HepG2 (cell line): ENCODE data around the gene TRIM54. TPM values are rescaled to one million over a fixed set of nuclear protein-coding genes. Genes with fewer than 3 reads are reported as not detected.
A peak's percentile ranks its signal among the peaks of the same experiment; 100 is the strongest.

Experiments
- BRCA1 ChIP-seq: sonication (generic); formaldehyde crosslinking; IDR thresholded peaks from 2 replicates; pipeline ENCODE4 v1.4.0; 2020; ENCODE audit warnings: missing genetic modification reagents
- ETV6 ChIP-seq: sonication (generic); formaldehyde crosslinking; conservative IDR thresholded peaks from 2 replicates; pipeline ENCODE4 v1.4.0; 2020; ENCODE audit warnings: missing genetic modification reagents
- FLYWCH1 ChIP-seq: sonication (generic); formaldehyde crosslinking; IDR thresholded peaks from 2 replicates; pipeline ENCODE4 v1.8.1; 2023; ENCODE audit warnings: mild to moderate bottlenecking, missing genetic modification reagents
- JUNB ChIP-seq: sonication (generic); formaldehyde crosslinking; IDR thresholded peaks from 2 replicates; pipeline ENCODE4 v1.8.0; 2022; ENCODE audit warnings: missing genetic modification reagents, mild to moderate bottlenecking, borderline replicate concordance
- KLF15 ChIP-seq: sonication (generic); formaldehyde crosslinking; IDR thresholded peaks from 2 replicates; pipeline ENCODE4 v1.8.1; 2023; ENCODE audit warnings: borderline replicate concordance, mild to moderate bottlenecking, inconsistent platforms, missing genetic modification reagents, mixed read lengths
- NFE2 ChIP-seq: sonication (generic); formaldehyde crosslinking; IDR thresholded peaks from 2 replicates; pipeline ENCODE4 v1.4.0; 2020; ENCODE audit warnings: missing genetic modification reagents
- RXRB ChIP-seq: IDR thresholded peaks from 2 replicates; pipeline ENCODE4 v1.6.1; 2016; ENCODE audit warnings: borderline replicate concordance, missing genetic modification reagents, missing compliant biosample characterization
- SIN3A ChIP-seq: IDR thresholded peaks from 2 replicates; pipeline ENCODE4 v1.6.1; 2011; ENCODE audit warnings: low read depth, mild to moderate bottlenecking, control low read depth, low read length, borderline replicate concordance
- TBX3 ChIP-seq: fragments of 450-650 bp; IDR thresholded peaks from 2 replicates; pipeline ENCODE4 v1.6.1; 2017; ENCODE audit warnings: antibody characterized with exemption, mild to moderate bottlenecking, inconsistent platforms, borderline replicate concordance
- TCF7L2 ChIP-seq: IDR thresholded peaks from 2 replicates; pipeline ENCODE4 v1.6.1; 2011; ENCODE audit warnings: mild to moderate bottlenecking, low read depth, low read length, moderate library complexity
- TEAD2 ChIP-seq: sonication (generic); formaldehyde crosslinking; IDR thresholded peaks from 2 replicates; pipeline ENCODE4 v1.9.0; 2021; ENCODE audit warnings: missing genetic modification reagents
- TMF1 ChIP-seq: sonication (generic); formaldehyde crosslinking; IDR thresholded peaks from 2 replicates; pipeline ENCODE4 v1.8.1; 2022; ENCODE audit warnings: low read depth, missing genetic modification reagents
- TSC22D2 ChIP-seq: sonication (generic); formaldehyde crosslinking; IDR thresholded peaks from 2 replicates; pipeline ENCODE4 v1.5.1; 2020; ENCODE audit warnings: missing genetic modification reagents, mild to moderate bottlenecking, borderline replicate concordance
- ZFP41 ChIP-seq: sonication (generic); formaldehyde crosslinking; IDR thresholded peaks from 2 replicates; pipeline ENCODE4 v1.4.0; 2020; ENCODE audit warnings: mild to moderate bottlenecking, missing genetic modification reagents, borderline replicate concordance
- ZNF264 ChIP-seq: sonication (generic); formaldehyde crosslinking; IDR thresholded peaks from 2 replicates; pipeline ENCODE4 v1.4.0; 2020; ENCODE audit warnings: missing genetic modification reagents
- ZNF572 ChIP-seq: sonication (generic); formaldehyde crosslinking; IDR thresholded peaks from 2 replicates; pipeline ENCODE4 v1.5.1; 2020; ENCODE audit warnings: mild to moderate bottlenecking, missing genetic modification reagents
- ZNF816 ChIP-seq: sonication (generic); formaldehyde crosslinking; IDR thresholded peaks from 2 replicates; pipeline ENCODE4 v1.8.0; 2022; ENCODE audit warnings: missing genetic modification reagents, mild to moderate bottlenecking, borderline replicate concordance
- ZNF878 ChIP-seq: sonication (generic); formaldehyde crosslinking; IDR thresholded peaks from 2 replicates; pipeline ENCODE4 v1.8.1; 2023; ENCODE audit warnings: mild to moderate bottlenecking, missing genetic modification reagents, moderate library complexity
- polyA plus RNA-seq, 8 experiments: library from polyadenylated mRNA; depleted of rRNA in 3 of 8; stranded (reverse) in 7 of 8; unstranded in 1 of 8; fragments of >200 nt; fragmentation: Illumina TruSeq in 4 of 8; extraction: Trizol in 4 of 8; gene quantifications; 2 replicates each; pipeline versions ENCODE4 v1.2.1 to v1.2.3, GENCODE V29; 2011 to 2016; ENCODE audit warnings: low read depth in 4 of 8, missing spikeins in 1 of 8, mixed read lengths in 1 of 8; ENCODE audit not compliant: insufficient read depth in 1 of 8
- total RNA-seq, 5 experiments: library from RNA; depleted of rRNA; stranded (reverse); fragments of >200 nt; fragmentation: Illumina TruSeq; extraction: Trizol; gene quantifications; 2 replicates each; pipeline ENCODE4 v1.2.3, GENCODE V29; 2016; ENCODE audit warnings: low read depth in 1 of 5
- TF ChIP-seq, protein P1 (sequence below): sonication (generic); formaldehyde crosslinking; IDR thresholded peaks from 2 replicates; pipeline ENCODE4 v1.5.1; 2020; ENCODE audit warnings: mild to moderate bottlenecking, missing genetic modification reagents, borderline replicate concordance
- TF ChIP-seq, protein P2 (sequence below): sonication (generic); formaldehyde crosslinking; conservative IDR thresholded peaks from 2 replicates; pipeline ENCODE4 v1.4.0; 2020; ENCODE audit warnings: mild to moderate bottlenecking, missing genetic modification reagents, moderate library complexity
- TF ChIP-seq, protein P3 (sequence below): sonication (generic); formaldehyde crosslinking; IDR thresholded peaks from 2 replicates; pipeline ENCODE4 v1.5.0; 2020; ENCODE audit warnings: mild to moderate bottlenecking, missing genetic modification reagents
- TF ChIP-seq, protein P4 (sequence below): sonication (generic); formaldehyde crosslinking; IDR thresholded peaks from 2 replicates; pipeline ENCODE4 v1.8.0; 2022; ENCODE audit warnings: missing genetic modification reagents, low read depth, mild to moderate bottlenecking, borderline replicate concordance

The TRIM54 gene
- total and polyA plus RNA-seq, 2 of the 13 experiments (the other 11 are each of a cell fraction or from before 2014, with no cell fraction given), result 0.07 to 0.13 TPM

GRCh38 chr2:27322766-27323595, 40.8 kb downstream of the TRIM54 start, which contains the start of gene MPV17 (continued):
- TF ChIP-seq ZFP41 (CRISPR knock-in tag) (no peak), ZNF816 (0 out of 2 replicates have a peak, but pooled peaks have one; percentile 84), SIN3A (peak; percentile 64), TEAD2 (CRISPR knock-in tag) (no peak), FLYWCH1 (CRISPR knock-in tag) (no peak), ETV6 (CRISPR knock-in tag) (no peak; the same call in 1 of the 2 replicates), NFE2 (CRISPR knock-in tag) (peak; percentile 10; the same call in 1 of the 2 replicates), TMF1 (CRISPR knock-in tag) (peak; percentile 96), ZNF878 (CRISPR knock-in tag) (no peak), ZNF572 (CRISPR knock-in tag) (peak; percentile 90; the same call in 1 of the 2 replicates), KLF15 (0 out of 2 replicates have a peak, but pooled peaks have one; percentile 30), JUNB (CRISPR knock-in tag) (no peak), TCF7L2 (no peak), ZNF264 (CRISPR knock-in tag) (no peak; the same call in 1 of the 2 replicates), RXRB (CRISPR knock-in tag) (peak; percentile 66), BRCA1 (CRISPR knock-in tag) (peak; percentile 49; the same call in 1 of the 2 replicates), TSC22D2 (CRISPR knock-in tag) (peak; percentile 88; the same call in 1 of the 2 replicates), TBX3 (no peak)
- TF ChIP-seq, protein P1, sequence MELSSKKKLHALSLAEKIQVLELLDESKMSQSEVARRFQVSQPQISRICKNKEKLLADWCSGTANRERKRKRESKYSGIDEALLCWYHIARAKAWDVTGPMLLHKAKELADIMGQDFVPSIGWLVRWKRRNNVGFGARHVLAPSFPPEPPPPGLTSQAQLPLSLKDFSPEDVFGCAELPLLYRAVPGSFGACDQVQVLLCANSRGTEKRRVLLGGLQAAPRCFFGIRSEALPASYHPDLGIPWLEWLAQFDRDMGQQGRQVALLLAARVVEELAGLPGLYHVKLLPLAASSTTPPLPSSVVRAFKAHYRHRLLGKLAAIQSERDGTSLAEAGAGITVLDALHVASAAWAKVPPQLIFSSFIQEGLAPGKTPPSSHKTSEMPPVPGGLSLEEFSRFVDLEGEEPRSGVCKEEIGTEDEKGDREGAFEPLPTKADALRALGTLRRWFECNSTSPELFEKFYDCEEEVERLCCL (CRISPR knock-in tag), result no peak; the same call in none of the 2 replicates
- TF ChIP-seq, protein P2, sequence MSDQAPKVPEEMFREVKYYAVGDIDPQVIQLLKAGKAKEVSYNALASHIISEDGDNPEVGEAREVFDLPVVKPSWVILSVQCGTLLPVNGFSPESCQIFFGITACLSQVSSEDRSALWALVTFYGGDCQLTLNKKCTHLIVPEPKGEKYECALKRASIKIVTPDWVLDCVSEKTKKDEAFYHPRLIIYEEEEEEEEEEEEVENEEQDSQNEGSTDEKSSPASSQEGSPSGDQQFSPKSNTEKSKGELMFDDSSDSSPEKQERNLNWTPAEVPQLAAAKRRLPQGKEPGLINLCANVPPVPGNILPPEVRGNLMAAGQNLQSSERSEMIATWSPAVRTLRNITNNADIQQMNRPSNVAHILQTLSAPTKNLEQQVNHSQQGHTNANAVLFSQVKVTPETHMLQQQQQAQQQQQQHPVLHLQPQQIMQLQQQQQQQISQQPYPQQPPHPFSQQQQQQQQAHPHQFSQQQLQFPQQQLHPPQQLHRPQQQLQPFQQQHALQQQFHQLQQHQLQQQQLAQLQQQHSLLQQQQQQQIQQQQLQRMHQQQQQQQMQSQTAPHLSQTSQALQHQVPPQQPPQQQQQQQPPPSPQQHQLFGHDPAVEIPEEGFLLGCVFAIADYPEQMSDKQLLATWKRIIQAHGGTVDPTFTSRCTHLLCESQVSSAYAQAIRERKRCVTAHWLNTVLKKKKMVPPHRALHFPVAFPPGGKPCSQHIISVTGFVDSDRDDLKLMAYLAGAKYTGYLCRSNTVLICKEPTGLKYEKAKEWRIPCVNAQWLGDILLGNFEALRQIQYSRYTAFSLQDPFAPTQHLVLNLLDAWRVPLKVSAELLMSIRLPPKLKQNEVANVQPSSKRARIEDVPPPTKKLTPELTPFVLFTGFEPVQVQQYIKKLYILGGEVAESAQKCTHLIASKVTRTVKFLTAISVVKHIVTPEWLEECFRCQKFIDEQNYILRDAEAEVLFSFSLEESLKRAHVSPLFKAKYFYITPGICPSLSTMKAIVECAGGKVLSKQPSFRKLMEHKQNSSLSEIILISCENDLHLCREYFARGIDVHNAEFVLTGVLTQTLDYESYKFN (CRISPR knock-in tag), result peak; percentile 65
- TF ChIP-seq, protein P3, sequence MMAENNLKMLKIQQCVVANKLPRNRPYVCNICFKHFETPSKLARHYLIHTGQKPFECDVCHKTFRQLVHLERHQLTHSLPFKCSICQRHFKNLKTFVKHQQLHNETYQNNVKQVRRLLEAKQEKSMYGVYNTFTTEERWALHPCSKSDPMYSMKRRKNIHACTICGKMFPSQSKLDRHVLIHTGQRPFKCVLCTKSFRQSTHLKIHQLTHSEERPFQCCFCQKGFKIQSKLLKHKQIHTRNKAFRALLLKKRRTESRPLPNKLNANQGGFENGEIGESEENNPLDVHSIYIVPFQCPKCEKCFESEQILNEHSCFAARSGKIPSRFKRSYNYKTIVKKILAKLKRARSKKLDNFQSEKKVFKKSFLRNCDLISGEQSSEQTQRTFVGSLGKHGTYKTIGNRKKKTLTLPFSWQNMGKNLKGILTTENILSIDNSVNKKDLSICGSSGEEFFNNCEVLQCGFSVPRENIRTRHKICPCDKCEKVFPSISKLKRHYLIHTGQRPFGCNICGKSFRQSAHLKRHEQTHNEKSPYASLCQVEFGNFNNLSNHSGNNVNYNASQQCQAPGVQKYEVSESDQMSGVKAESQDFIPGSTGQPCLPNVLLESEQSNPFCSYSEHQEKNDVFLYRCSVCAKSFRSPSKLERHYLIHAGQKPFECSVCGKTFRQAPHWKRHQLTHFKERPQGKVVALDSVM (CRISPR knock-in tag), result no peak
- TF ChIP-seq, protein P4, sequence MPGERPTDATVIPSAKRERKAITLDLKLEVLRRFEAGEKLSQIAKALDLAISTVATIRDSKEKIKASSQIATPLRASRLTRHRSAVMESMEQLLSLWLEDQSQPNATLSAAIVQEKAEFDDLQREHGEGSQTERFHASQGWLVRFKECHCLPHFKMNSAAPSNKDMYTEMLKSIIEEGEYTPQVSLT (CRISPR knock-in tag), result no peak
